G401 (cell line): ENCODE data around the gene KIF1C. TPM values are rescaled to one million over a fixed set of nuclear protein-coding genes. Genes with fewer than 3 reads are reported as not detected.

Experiments used
- DNase-seq: peaks from one replicate; pipeline ENCODE4 v3.0.0-alpha.2; 2015; ENCODE audit warnings: low spot score
- in situ Hi-C: cut with HindIII; loops from 2 replicates; pipeline ENCODE4 v1.10.0; 2016; ENCODE audit warnings: low sequenced_read_pairs, mixed read lengths
- total RNA-seq: library from RNA; depleted of rRNA; stranded (reverse); fragments of >200 nt; shearing (Covaris generic); gene quantifications from 2 replicates; pipeline ENCODE4 v1.2.3, GENCODE V29; 2014

The KIF1C gene
- total RNA-seq, 1 experiment from 2014 or later = 95.9 TPM

GRCh38 chr17:4967539-4968485, 29.9 kb upstream of the KIF1C start, which contains the start of gene SPAG7:
SPAG7 (minus strand) TSS chr17:4967817; CDS start chr17:4967804, 13 bp downstream.
- DNase-seq = peak; percentile 99
- in situ Hi-C loops = no loop called here

DNA sequence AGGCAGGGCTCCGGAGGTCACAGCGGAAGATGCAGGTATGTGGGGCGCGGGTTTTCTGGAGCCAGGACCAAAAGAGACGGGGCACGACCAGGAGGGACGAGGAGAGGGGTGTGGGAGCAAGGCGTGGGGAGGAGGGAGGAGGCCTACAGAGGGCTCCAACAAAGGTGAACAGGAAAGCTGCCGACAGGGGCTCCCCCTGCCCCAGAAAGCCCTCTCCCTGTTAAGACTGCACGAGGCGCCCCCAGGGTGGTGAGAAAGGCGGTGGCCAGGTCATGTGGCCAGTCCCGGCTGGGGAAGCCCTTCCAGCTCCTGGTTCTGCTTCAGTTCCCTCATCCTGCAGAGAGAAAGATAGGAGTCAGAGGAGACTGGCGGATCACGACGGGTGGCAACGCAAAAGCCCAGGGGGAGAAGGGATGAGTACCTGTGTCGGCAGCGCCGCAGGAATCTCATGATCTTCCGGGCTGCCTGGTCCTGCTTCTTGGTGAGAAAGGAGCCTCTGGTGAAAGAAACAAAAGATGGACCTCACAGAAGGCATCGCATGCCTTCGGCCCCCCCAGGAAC, 29.2 kb upstream of the KIF1C start:
- peak; percentile 54 for DNase-seq
- in situ Hi-C loops = no loop called here

- DNase-seq = no peak
Measured at GRCh38 chr17:4969047-4969550, 28.7 kb upstream of the KIF1C start.

DNA sequence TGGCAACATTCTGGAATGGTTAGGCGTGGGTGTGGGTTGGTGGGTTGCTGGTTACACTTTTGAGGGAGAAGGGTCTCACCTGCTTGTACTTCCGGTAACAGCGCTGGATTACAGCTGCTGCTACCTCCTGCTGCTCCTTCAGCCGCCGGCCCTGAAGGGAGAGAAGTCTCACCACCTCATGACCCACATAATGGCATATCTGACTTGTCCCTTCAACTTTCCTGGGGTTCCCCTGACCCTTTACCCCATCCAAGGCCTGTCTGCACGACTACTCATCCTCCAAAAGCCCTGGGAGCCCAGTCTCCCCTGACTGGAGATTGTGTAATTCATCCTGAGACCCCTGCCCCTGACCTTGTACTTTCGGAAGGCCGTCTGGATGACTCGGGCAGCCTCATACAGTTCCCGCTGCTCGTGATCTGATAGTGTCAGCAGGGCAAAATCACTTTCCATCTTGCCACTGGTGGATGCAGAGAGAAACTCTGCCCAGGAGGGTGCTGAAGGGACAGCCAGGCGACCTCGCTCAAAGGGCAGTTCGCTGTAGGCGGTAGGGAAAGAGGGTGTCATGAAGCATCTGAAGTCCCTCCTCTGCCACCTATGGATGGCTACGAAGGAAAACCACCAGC, 28.1 kb upstream of the KIF1C start:
- in situ Hi-C loops = no loop called here

More at GRCh38 chr17:4969047-4969550, 28.7 kb upstream of the KIF1C start:
- in situ Hi-C loops = no loop called here

DNA sequence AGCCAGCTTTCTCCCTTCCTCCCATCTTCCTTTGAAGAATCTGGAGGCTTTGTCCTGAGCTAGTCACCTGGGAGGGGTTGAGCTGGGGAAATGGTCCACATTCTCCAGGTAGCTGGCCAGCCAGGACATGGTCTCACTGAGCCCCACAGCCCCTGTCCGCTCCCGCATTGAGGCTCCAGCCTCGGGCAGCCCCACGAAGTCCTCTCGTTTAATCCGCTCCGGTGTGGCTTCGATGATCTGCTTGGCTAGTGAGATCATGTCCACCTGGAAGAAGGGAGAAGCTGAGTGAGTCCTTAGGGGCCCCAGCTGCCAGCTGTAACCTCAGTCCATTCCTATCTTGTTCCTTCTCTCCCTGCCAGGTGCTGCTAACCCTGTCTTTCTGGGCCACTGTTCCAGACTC, 27.5 kb upstream of the KIF1C start:
- in situ Hi-C loops = no loop called here
- DNase-seq = no peak

More for the DNA sequence above, 28.1 kb upstream of the KIF1C start:
- no peak for DNase-seq

GRCh38 chr17:4971826-4972225, 25.9 kb upstream of the KIF1C start:
- in situ Hi-C loops = no loop called here
- DNase-seq = no peak

- in situ Hi-C loops = no loop called here
- no peak for DNase-seq
Measured at GRCh38 chr17:4972322-4972721, 25.4 kb upstream of the KIF1C start.

- in situ Hi-C loops = no loop called here
- DNase-seq = no peak
Measured at GRCh38 chr17:4972752-4973151, 25.0 kb upstream of the KIF1C start.

- no peak for DNase-seq
- in situ Hi-C loops = no loop called here
Measured at GRCh38 chr17:4973256-4974114, 24.3 kb upstream of the KIF1C start.

DNA sequence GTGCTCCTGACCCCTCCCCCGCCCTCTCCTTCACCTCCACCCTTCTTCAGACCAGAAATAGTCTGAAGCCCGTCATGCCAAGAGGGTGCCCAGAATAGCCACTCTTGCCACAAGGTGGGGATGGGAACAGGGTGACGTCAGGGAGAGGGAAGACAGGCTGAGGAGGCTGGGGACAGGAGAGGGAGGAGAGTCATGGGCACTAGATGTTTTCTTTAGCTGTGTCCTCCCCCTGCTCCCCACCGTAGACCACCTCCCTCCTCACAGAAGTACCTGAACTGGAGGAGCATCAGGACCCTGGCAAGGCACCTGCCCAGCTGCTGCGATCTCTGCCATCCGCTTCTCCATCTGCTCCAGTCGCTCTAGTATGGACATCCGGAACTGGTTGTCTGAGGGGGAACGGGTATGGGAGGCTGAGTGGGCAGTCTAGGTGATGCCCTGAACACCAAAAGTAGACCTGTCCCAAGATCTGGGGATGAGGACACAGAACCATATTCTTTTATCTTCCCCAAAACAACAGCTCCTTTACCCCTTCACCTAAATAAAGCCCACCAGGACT, 23.6 kb upstream of the KIF1C start:
- in situ Hi-C loops = no loop called here
- DNase-seq = no peak

GRCh38 chr17:4978726-4979125, 19.0 kb upstream of the KIF1C start:
- DNase-seq = no peak
- in situ Hi-C loops = no loop called here

GRCh38 chr17:4980644-4981216, 17.0 kb upstream of the KIF1C start:
- peak; percentile 56 for DNase-seq
- in situ Hi-C loops = no loop called here

DNA sequence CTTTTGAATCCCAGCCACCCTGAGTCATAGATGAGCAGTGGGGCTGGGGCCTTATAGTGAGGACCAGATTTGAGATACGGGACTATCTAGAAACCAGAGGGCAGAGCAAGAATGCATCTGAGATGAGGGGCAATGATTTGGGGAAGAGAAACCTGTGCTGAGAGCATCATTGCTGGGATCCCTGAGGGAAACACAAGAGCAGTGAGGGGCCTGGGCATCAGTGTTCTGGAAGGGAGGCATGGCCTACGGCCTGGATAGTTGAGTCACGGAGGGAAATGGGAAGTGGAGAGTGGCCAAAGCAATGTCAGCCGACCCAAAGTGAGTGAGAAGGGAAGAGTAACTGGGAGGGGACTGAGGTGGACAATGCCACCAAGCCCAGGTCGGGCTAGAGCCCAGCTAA, 15.4 kb upstream of the KIF1C start:
- no peak for DNase-seq
- in situ Hi-C loops = no loop called here

DNA sequence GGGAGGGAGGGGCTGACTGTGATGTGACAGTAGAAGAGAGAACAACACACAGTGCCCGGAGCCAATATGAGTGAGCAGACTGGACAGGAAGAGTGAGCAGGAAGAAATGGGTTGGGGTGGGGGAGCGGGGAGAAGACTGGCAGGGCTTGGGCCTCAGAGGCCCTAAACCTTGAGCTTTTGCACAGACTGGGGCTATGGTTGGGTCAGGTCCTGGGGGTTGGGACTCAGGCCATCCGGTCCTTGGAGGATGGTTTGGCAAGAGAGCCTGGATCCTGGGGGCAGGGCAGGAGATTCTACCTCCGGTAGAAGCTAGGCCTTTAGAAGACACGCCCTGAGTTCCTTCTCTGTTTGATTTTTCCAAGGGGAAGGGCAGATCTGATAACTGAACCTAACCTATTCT, 11.3 kb upstream of the KIF1C start:
- DNase-seq = peak; percentile 60
- in situ Hi-C loops = no loop called here

- DNase-seq = peak; percentile 86
- in situ Hi-C loops = no loop called here
Measured at GRCh38 chr17:4986951-4987766, 10.6 kb upstream of the KIF1C start, which contains the start of gene CAMTA2. CAMTA2 (minus strand) TSS chr17:4987675; CDS start chr17:4986222, 1,453 bp downstream.

DNA sequence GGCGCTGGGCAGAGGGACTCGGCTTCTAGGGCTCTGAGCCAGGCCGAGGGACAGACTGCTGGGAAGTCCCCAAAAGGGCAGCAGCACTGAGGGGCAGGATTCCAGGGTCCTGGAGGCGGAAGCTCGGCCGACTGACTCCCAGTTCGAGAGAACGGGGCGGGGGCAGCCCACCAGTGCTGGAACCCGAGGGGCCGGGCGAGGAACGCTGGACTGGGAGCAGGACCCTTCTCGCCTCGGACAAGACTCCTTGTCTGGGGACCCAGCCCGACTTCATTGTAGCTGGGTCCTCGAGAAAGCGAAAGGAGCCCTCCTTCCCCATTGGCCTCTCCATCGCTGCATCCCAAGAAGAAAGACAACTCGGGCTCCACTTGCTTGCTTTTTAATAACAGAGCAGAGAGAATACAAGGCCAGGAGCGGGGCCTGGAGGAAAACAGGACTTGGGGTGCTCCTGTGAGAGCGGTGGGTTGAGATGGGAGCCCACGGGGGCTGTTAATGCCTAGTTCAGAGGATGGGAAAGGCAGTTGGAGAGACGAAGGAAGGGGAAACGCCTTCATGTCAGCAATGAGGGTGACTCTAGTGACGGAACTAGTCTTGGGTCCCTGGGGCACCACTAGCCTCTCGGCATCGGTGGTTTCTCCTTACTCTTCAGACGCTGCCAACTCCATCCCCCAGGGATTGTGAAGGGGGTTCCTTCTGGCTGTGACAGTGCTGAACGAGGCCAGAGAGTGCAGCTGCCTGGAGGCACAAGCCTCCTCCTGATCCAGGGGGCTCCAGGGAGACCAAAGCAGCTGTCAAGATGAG, 9.8 kb upstream of the KIF1C start:
- DNase-seq = no peak
- in situ Hi-C loops = no loop called here
